GM23338 (cell line): ENCODE measurements around the gene CRISPLD2. TPM values are rescaled to one million over a fixed set of nuclear protein-coding genes. Genes with fewer than 3 reads are reported as not detected.

Source experiments
- ATAC-seq: fragments of 200-7000 bp; cut with Tn5 transposase; 3 replicates; pipeline ENCODE4 v1.9.1; 2020
- DNase-seq: peaks from one replicate; pipeline ENCODE4 v3.0.0-alpha.2; 2015; ENCODE audit warnings: low spot score
- H2AFZ ChIP-seq: fragments of 200-600 bp; sonication (generic); 2 replicates; pipeline ENCODE4 v1.8.0; 2016; ENCODE audit warnings: antibody characterized with exemption, mild to moderate bottlenecking, moderate library complexity
- H3F3A ChIP-seq: fragments of 200-600 bp; sonication (generic); replicated peaks from 2 replicates; pipeline ENCODE4 v1.8.0; 2017; ENCODE audit warnings: antibody characterized with exemption, mixed run types, low read depth
- H3K27ac ChIP-seq: fragments of 200-600 bp; sonication (generic); 2 replicates; pipeline ENCODE4 v1.6.1; 2016; ENCODE audit warnings: low read depth
- H3K27me3 ChIP-seq: fragments of 200-600 bp; sonication (generic); 2 replicates; pipeline ENCODE4 v1.8.0; 2016; ENCODE audit warnings: mild to moderate bottlenecking, mixed run types, moderate library complexity; ENCODE audit not compliant: insufficient read depth
- H3K36me3 ChIP-seq: fragments of 200-600 bp; sonication (generic); 2 replicates; pipeline ENCODE4 v1.8.0; 2016; ENCODE audit warnings: mild to moderate bottlenecking; ENCODE audit not compliant: insufficient read depth
- H3K4me1 ChIP-seq: fragments of 200-600 bp; sonication (generic); 2 replicates; pipeline ENCODE4 v1.8.0; 2016; ENCODE audit warnings: mild to moderate bottlenecking, moderate library complexity; ENCODE audit not compliant: insufficient read depth
- H3K4me2 ChIP-seq: fragments of 200-600 bp; sonication (generic); 2 replicates; pipeline ENCODE4 v1.7.1; 2017; ENCODE audit warnings: mixed run types
- H3K4me3 ChIP-seq: fragments of 200-600 bp; sonication (generic); 2 replicates; pipeline ENCODE4 v1.6.1; 2016; ENCODE audit warnings: mixed run types
- H3K79me2 ChIP-seq: fragments of 200-600 bp; sonication (generic); replicated peaks from 2 replicates; pipeline ENCODE4 v1.8.0; 2017; ENCODE audit warnings: mild to moderate bottlenecking; ENCODE audit not compliant: insufficient read depth
- H3K9me2 ChIP-seq: fragments of 200-600 bp; sonication (generic); 2 replicates; pipeline ENCODE4 v1.8.0; 2017; ENCODE audit not compliant: insufficient read depth
- H4K20me1 ChIP-seq: fragments of 200-600 bp; sonication (generic); replicated peaks from 2 replicates; pipeline ENCODE4 v1.8.0; 2017; ENCODE audit warnings: mild to moderate bottlenecking; ENCODE audit not compliant: insufficient read depth
- H3K27ac Mint-ChIP-seq: 2 replicates; pipeline ENCODE4 v1.8.0; 2020; ENCODE audit warnings: inconsistent platforms, mild to moderate bottlenecking, moderate library complexity, mixed read lengths
- H3K27me3 Mint-ChIP-seq: 3 replicates; pipeline ENCODE4 v1.8.0; 2022; ENCODE audit warnings: low read depth, mild to moderate bottlenecking, moderate library complexity, mixed read lengths, inconsistent platforms; ENCODE audit not compliant: insufficient read depth, poor library complexity
- H3K36me3 Mint-ChIP-seq: 3 replicates; pipeline ENCODE4 v1.8.0; 2021; ENCODE audit warnings: low read depth, mild to moderate bottlenecking, inconsistent platforms, moderate library complexity, mixed read lengths
- H3K4me1 Mint-ChIP-seq: 3 replicates; pipeline ENCODE4 v1.8.0; 2020; ENCODE audit warnings: mild to moderate bottlenecking, inconsistent platforms, mixed read lengths
- H3K4me3 Mint-ChIP-seq: 3 replicates; pipeline ENCODE4 v1.8.0; 2021; ENCODE audit warnings: moderate library complexity, mild to moderate bottlenecking, inconsistent platforms, mixed read lengths
- H3K9me3 Mint-ChIP-seq: 3 replicates; pipeline ENCODE4 v1.8.0; 2020; ENCODE audit warnings: moderate library complexity, mild to moderate bottlenecking, inconsistent platforms, mixed read lengths
- CREB1 ChIP-seq: fragments of 250-450 bp; sonication (Bioruptor Pico); IDR thresholded peaks from 2 replicates; pipeline ENCODE4 v1.5.0; 2020; ENCODE audit warnings: low read depth, mild to moderate bottlenecking, moderate library complexity
- CTCF ChIP-seq, 2 experiments: fragments of 200-600 bp in 1 of 2; sonication (generic) in 1 of 2; conservative IDR thresholded peaks; 2 replicates each; pipeline versions ENCODE4 v1.5.1 to v1.6.1; 2016 to 2017; ENCODE audit warnings: antibody characterized with exemption in 2 of 2, low read depth in 2 of 2, mild to moderate bottlenecking in 2 of 2, moderate library complexity in 1 of 2
- ETS1 ChIP-seq: IDR thresholded peaks from 2 replicates; pipeline ENCODE4 v1.6.1; 2016; ENCODE audit warnings: antibody characterized with exemption
- EZH2 ChIP-seq: fragments of 200-600 bp; sonication (generic); IDR thresholded peaks from one replicate; pipeline ENCODE4 v1.8.0; 2017; ENCODE audit warnings: antibody characterized with exemption, mild to moderate bottlenecking, low read depth; ENCODE audit not compliant: unreplicated experiment
- EZH2phosphoT487 ChIP-seq: fragments of 200-600 bp; sonication (generic); IDR thresholded peaks from one replicate; pipeline ENCODE4 v1.8.1; 2018; ENCODE audit warnings: antibody characterized with exemption; ENCODE audit not compliant: unreplicated experiment
- JUNB ChIP-seq: IDR thresholded peaks from one replicate; pipeline ENCODE4 v1.6.1; 2016; ENCODE audit warnings: antibody characterized with exemption; ENCODE audit not compliant: unreplicated experiment
- NANOG ChIP-seq: IDR thresholded peaks from 2 replicates; pipeline ENCODE4 v1.6.1; 2016; ENCODE audit warnings: antibody characterized with exemption, borderline replicate concordance
- POLR2AphosphoS5 ChIP-seq: IDR thresholded peaks from 2 replicates; pipeline ENCODE4 v1.6.1; 2016; ENCODE audit warnings: antibody characterized with exemption, low read depth
- REST ChIP-seq: IDR thresholded peaks from one replicate; pipeline ENCODE4 v1.6.1; 2018; ENCODE audit warnings: antibody characterized with exemption; ENCODE audit not compliant: unreplicated experiment
- STAT1 ChIP-seq: IDR thresholded peaks from one replicate; pipeline ENCODE4 v1.6.1; 2016; ENCODE audit warnings: antibody characterized with exemption; ENCODE audit not compliant: unreplicated experiment
- ZNF114 ChIP-seq: fragments of 250-450 bp; sonication (Bioruptor Pico); IDR thresholded peaks from 2 replicates; pipeline ENCODE4 v1.5.0; 2020; ENCODE audit warnings: mild to moderate bottlenecking, moderate library complexity
- ZNF331 ChIP-seq: fragments of 250-450 bp; sonication (Bioruptor Pico); IDR thresholded peaks from 2 replicates; pipeline ENCODE4 v1.5.0; 2020; ENCODE audit warnings: low read depth, mild to moderate bottlenecking, moderate library complexity
- ZNF462 ChIP-seq: fragments of 250-450 bp; sonication (Bioruptor Pico); IDR thresholded peaks from 2 replicates; pipeline ENCODE4 v1.5.0; 2020; ENCODE audit warnings: mild to moderate bottlenecking, moderate library complexity
- polyA plus RNA-seq: library from polyadenylated mRNA; unstranded; fragments of >200 nt; fragmentation: Nextera tagmentation; extraction: Ambion mirVana; gene quantifications from 2 replicates; pipeline ENCODE4 v1.2.1, GENCODE V29; 2016
- total RNA-seq: library from RNA; depleted of rRNA; stranded (reverse); fragments of >200 nt; shearing (Covaris generic); gene quantifications from 2 replicates; pipeline ENCODE4 v1.2.3, GENCODE V29; 2014

CRISPLD2 gene
- total and polyA plus RNA-seq, 2 experiments from 2014 or later: 2.6 to 8.3 TPM

GRCh38 chr16:84949772-84950436, 130.1 kb downstream of the CRISPLD2 start:
- no peak overlapping the region for H2AFZ ChIP-seq
- Mint-ChIP-seq H3K36me3 (no peaks in the 10 kb centered on the region), H3K4me1 (no peaks in the 10 kb centered on the region), H3K4me3 (no peak overlapping the region), H3K27me3 (peaks cover 11% of the 10 kb centered on the region), H3K9me3 (no peaks in the 10 kb centered on the region), H3K27ac (no peak overlapping the region)
- TF ChIP-seq CREB1 (CRISPR knock-in tag): no peak
- TF ChIP-seq NANOG: no peak
- no peak for TF ChIP-seq REST
- no peak for TF ChIP-seq ZNF331 (CRISPR knock-in tag)
- no peak for TF ChIP-seq EZH2
- no peak for TF ChIP-seq ETS1
- TF ChIP-seq POLR2AphosphoS5: no peak
- TF ChIP-seq JUNB: no peak
- TF ChIP-seq STAT1: no peak
- no peak for TF ChIP-seq ZNF462 (CRISPR knock-in tag)
- no peak for TF ChIP-seq CTCF (conservative IDR thresholded peaks at IDR 0.05; ENCODE audit: low read depth in 2 of 2)
- TF ChIP-seq EZH2phosphoT487: no peak
- TF ChIP-seq ZNF114 (CRISPR knock-in tag): no peak
- H3F3A ChIP-seq: no peaks in the 10 kb centered on the region
- no peaks in the 10 kb centered on the region for H4K20me1 ChIP-seq
- no peaks in the 10 kb centered on the region for H3K4me1 ChIP-seq
- H3K27ac ChIP-seq: no peak overlapping the region
- H3K27me3 ChIP-seq: no peaks in the 10 kb centered on the region
- no peaks in the 10 kb centered on the region for H3K9me2 ChIP-seq
- no peaks in the 10 kb centered on the region for H3K79me2 ChIP-seq
- ATAC-seq (no peak), DNase-seq (no peak)
- H3K4me2 ChIP-seq: no peak overlapping the region
- H3K4me3 ChIP-seq: no peak overlapping the region
- H3K36me3 ChIP-seq: no peaks in the 10 kb centered on the region
